Liver (tissue), 9 donors: ENCODE data around the gene SETBP1. TPM values are rescaled to one million over a fixed set of nuclear protein-coding genes. Genes with fewer than 3 reads are reported as not detected.

ENCODE experiments used
- DNase-seq: peaks from one replicate; pipeline ENCODE4 v3.0.0-alpha.2; 2017; ENCODE audit warnings: low spot score
- H3K27ac ChIP-seq, 2 donors: one replicate each; pipeline ENCODE4 v1.7.0; 2013; ENCODE audit warnings: inconsistent platforms in 2 of 2, low read length in 2 of 2, control low read depth in 1 of 2, low read depth in 1 of 2, mild to moderate bottlenecking in 1 of 2
- H3K27me3 ChIP-seq, 4 donors: one replicate each; pipeline versions ENCODE4 v1.6.1 to v1.7.0; 2013; ENCODE audit warnings: low read length in 3 of 4, inconsistent platforms in 1 of 4, mild to moderate bottlenecking in 1 of 4, moderate library complexity in 1 of 4; ENCODE audit not compliant: control insufficient read depth in 4 of 4, insufficient read depth in 4 of 4
- H3K36me3 ChIP-seq, 4 donors: one replicate each; pipeline versions ENCODE4 v1.6.1 to v1.7.0; 2013; ENCODE audit warnings: low read length in 3 of 4, mild to moderate bottlenecking in 3 of 4, low read depth in 1 of 4, moderate library complexity in 1 of 4; ENCODE audit not compliant: control insufficient read depth in 4 of 4, insufficient read depth in 3 of 4
- H3K4me1 ChIP-seq, 4 donors: one replicate each; pipeline versions ENCODE4 v1.6.1 to v1.7.0; 2013; ENCODE audit warnings: low read length in 3 of 4, mild to moderate bottlenecking in 3 of 4, moderate library complexity in 1 of 4; ENCODE audit not compliant: control insufficient read depth in 4 of 4, insufficient read depth in 4 of 4
- H3K4me3 ChIP-seq, 3 donors: one replicate each; pipeline versions ENCODE4 v1.6.1 to v1.7.0; 2013; ENCODE audit warnings: low read length in 3 of 3, control low read depth in 1 of 3, low read depth in 1 of 3, mild to moderate bottlenecking in 1 of 3
- H3K9ac ChIP-seq, 2 donors: one replicate each; pipeline ENCODE4 v1.7.0; 2013; ENCODE audit warnings: low read length in 2 of 2, mild to moderate bottlenecking in 2 of 2, moderate library complexity in 2 of 2, control low read depth in 1 of 2, low read depth in 1 of 2
- H3K9me3 ChIP-seq, 4 donors: one replicate each; pipeline versions ENCODE4 v1.6.1 to v1.7.0; 2013; ENCODE audit warnings: low read length in 3 of 4; ENCODE audit not compliant: control insufficient read depth in 4 of 4
- ATF3 ChIP-seq: IDR thresholded peaks from 2 replicates; pipeline ENCODE4 v1.6.1; 2016; ENCODE audit warnings: antibody characterized with exemption
- CTCF ChIP-seq: fragments of 150-350 bp; IDR thresholded peaks from 2 replicates; pipeline ENCODE4 v1.5.1; 2017; ENCODE audit warnings: improper control_type of control experiment, low read depth, low read length; ENCODE audit not compliant: missing input control
- EGR1 ChIP-seq, 2 donors: IDR thresholded peaks; 2 replicates each; pipeline ENCODE4 v1.6.1; 2016 to 2018; ENCODE audit warnings: antibody characterized with exemption in 2 of 2, low read depth in 2 of 2
- FOXA1 ChIP-seq: IDR thresholded peaks from 2 replicates; pipeline ENCODE4 v1.6.1; 2016; ENCODE audit warnings: antibody characterized with exemption
- FOXA2 ChIP-seq: IDR thresholded peaks from 2 replicates; pipeline ENCODE4 v1.6.1; 2016; ENCODE audit warnings: antibody characterized with exemption
- GABPA ChIP-seq, 2 donors: IDR thresholded peaks in 1 of 2; conservative IDR thresholded peaks in 1 of 2; 2 replicates each; pipeline ENCODE4 v1.6.1; 2016; ENCODE audit warnings: antibody characterized with exemption in 2 of 2, mild to moderate bottlenecking in 1 of 2, moderate library complexity in 1 of 2
- HNF4A ChIP-seq, 2 donors: conservative IDR thresholded peaks; 2 replicates each; pipeline ENCODE4 v1.6.1; 2016; ENCODE audit warnings: antibody characterized with exemption in 2 of 2, mild to moderate bottlenecking in 2 of 2
- HNF4G ChIP-seq: IDR thresholded peaks from 2 replicates; pipeline ENCODE4 v1.6.1; 2016; ENCODE audit warnings: antibody characterized with exemption
- JUND ChIP-seq, 2 donors: IDR thresholded peaks; 2 replicates each; pipeline ENCODE4 v1.6.1; 2016; ENCODE audit warnings: antibody characterized with exemption in 2 of 2
- MAX ChIP-seq: IDR thresholded peaks from 2 replicates; pipeline ENCODE4 v1.6.1; 2016; ENCODE audit warnings: antibody characterized with exemption
- NR2F2 ChIP-seq: IDR thresholded peaks from 2 replicates; pipeline ENCODE4 v1.6.1; 2016; ENCODE audit warnings: antibody characterized with exemption
- RAD21 ChIP-seq, 2 donors: IDR thresholded peaks; 2 replicates each; pipeline ENCODE4 v1.6.1; 2016; ENCODE audit warnings: antibody characterized with exemption in 2 of 2, mild to moderate bottlenecking in 2 of 2
- REST ChIP-seq: IDR thresholded peaks from 2 replicates; pipeline ENCODE4 v1.6.1; 2016; ENCODE audit warnings: antibody characterized with exemption, mild to moderate bottlenecking
- RXRA ChIP-seq, 2 donors: IDR thresholded peaks; 2 replicates each; pipeline ENCODE4 v1.6.1; 2017 to 2018; ENCODE audit warnings: antibody characterized with exemption in 2 of 2, mild to moderate bottlenecking in 1 of 2
- SP1 ChIP-seq: IDR thresholded peaks from 2 replicates; pipeline ENCODE4 v1.6.1; 2018; ENCODE audit warnings: antibody characterized with exemption, mild to moderate bottlenecking
- TAF1 ChIP-seq: conservative IDR thresholded peaks from 2 replicates; pipeline ENCODE4 v1.6.1; 2016; ENCODE audit warnings: antibody characterized with exemption, mild to moderate bottlenecking
- YY1 ChIP-seq: IDR thresholded peaks from 2 replicates; pipeline ENCODE4 v1.6.1; 2016; ENCODE audit warnings: antibody characterized with exemption, mild to moderate bottlenecking
- ZBTB33 ChIP-seq: IDR thresholded peaks from 2 replicates; pipeline ENCODE4 v1.6.1; 2016; ENCODE audit warnings: antibody characterized with exemption
- WGBS: extraction: QIAGEN DNeasy Blood & Tissue Kit; methylation state at CpG from one replicate; pipeline ENCODE4 v1.1.7; 2013; 5-methylcytosine and 5-hydroxymethylcytosine counted together
- polyA plus RNA-seq, 2 donors: library from polyadenylated mRNA; stranded (reverse) in 1 of 2; unstranded in 1 of 2; fragments of 200-250 nt in 1 of 2; fragments of >200 nt in 1 of 2; fragmentation: Nextera tagmentation in 1 of 2; extraction: Ambion mirVana in 1 of 2; gene quantifications; one replicate each; pipeline versions ENCODE4 v1.2.1 to v1.2.3, GENCODE V29; 2013 to 2015
- total RNA-seq, 2 donors: library from RNA; depleted of rRNA; stranded (reverse); fragments of >200 nt; gene quantifications; one replicate each; pipeline ENCODE4 v1.2.3, GENCODE V29; 2014
- donor health status: healthy.
- donor health status: healthy.
- donor health status: healthy.
- donor health status: healthy.
- donor health status: healthy.

SETBP1 gene
- total and polyA plus RNA-seq, 4 donors, result 2.5 to 15.8 (median 4.7) TPM

- H3K4me3 ChIP-seq, result no peak overlapping the region
- H3K36me3 ChIP-seq, result peaks cover 0 to 2% (median 0%) of the 10 kb centered on the region in 4 donors
- H3K9ac ChIP-seq, result no peak overlapping the region
- H3K27me3 ChIP-seq, result no peaks in the 10 kb centered on the region
- TF ChIP-seq HNF4G, result no peak
- no peak for TF ChIP-seq YY1
- no peak for TF ChIP-seq EGR1 (IDR thresholded peaks at IDR 0.05; ENCODE audit: low read depth in 2 of 2)
- TF ChIP-seq MAX, result no peak
- no peak for TF ChIP-seq RAD21 (IDR thresholded peaks at IDR 0.05)
- no peak for TF ChIP-seq HNF4A (conservative IDR thresholded peaks at IDR 0.05)
- no peak for TF ChIP-seq ATF3
- TF ChIP-seq CTCF, result no peak
- TF ChIP-seq REST, result no peak
- DNase-seq, result no peak
- no peaks in the 10 kb centered on the region for H3K9me3 ChIP-seq
- peaks cover 0 to 14% (median 10%) of the 10 kb centered on the region in 4 donors for H3K4me1 ChIP-seq
- 96% methylated on average over 1 of the region's 1 CpG for WGBS
- no peak overlapping the region for H3K27ac ChIP-seq
Observed at GRCh38 chr18:44793685-44794084, 113.0 kb downstream of the SETBP1 start.

- DNase-seq, result no peak
- Histone ChIP-seq H3K9ac (no peak overlapping the region), H3K27ac (no peak overlapping the region), H3K4me1 (peaks cover 0 to 10% (median 7%) of the 10 kb centered on the region in 4 donors), H3K36me3 (peaks cover 0 to 2% (median 0%) of the 10 kb centered on the region in 4 donors), H3K27me3 (no peaks in the 10 kb centered on the region), H3K9me3 (no peaks in the 10 kb centered on the region), H3K4me3 (no peak overlapping the region)
- TF ChIP-seq SP1 (no peak), HNF4A (conservative IDR thresholded peaks at IDR 0.05) (no peak), RAD21 (IDR thresholded peaks at IDR 0.05) (no peak), NR2F2 (no peak), TAF1 (no peak), ZBTB33 (no peak), JUND (IDR thresholded peaks at IDR 0.05) (no peak), GABPA (IDR thresholded peaks at IDR 0.05 in 1 of 2, conservative IDR thresholded peaks at IDR 0.05 in 1 of 2) (no peak), YY1 (no peak), HNF4G (no peak), CTCF (no peak), FOXA2 (no peak), ATF3 (no peak), FOXA1 (no peak), REST (no peak), RXRA (IDR thresholded peaks at IDR 0.05) (no peak)
- WGBS, result 95% methylated on average over 4 of the region's 4 CpGs
Observed at GRCh38 chr18:44795241-44795640, 114.6 kb downstream of the SETBP1 start.
